ENCODE measurements around the gene SLC13A3. TPM values are rescaled to one million over a fixed set of nuclear protein-coding genes. Genes with fewer than 3 reads are reported as not detected.

The SLC13A3 gene
- total and polyA plus RNA-seq, 2 donors from 2014 or later, result 31.5 to 241 TPM

DNA sequence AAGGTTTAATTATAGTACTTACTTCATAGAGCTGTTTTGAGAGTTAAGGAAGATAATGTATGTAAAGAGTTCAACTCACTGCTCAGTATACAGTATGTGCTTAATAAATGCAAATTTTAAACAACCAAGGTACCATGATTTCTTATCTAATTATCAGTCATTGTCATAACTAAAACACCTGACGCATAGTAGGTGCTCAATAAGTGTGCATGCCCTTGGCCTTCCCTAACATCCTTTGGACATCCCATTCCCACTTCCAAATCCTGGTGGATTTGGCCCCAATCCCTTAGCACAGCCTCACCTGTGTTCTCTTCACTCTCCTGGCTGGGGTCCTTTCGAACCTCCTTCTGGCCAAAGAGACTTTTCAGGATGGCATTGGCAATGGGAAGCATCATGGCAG, 41.1 kb downstream of the SLC13A3 start:
- Histone ChIP-seq H3K9ac (ENCODE audit: low read length in 3 of 3) (no peak overlapping the region), H3K27ac (ENCODE audit: low read depth in 2 of 2, low read length in 2 of 2) (no peak overlapping the region), H3K36me3 (ENCODE audit: control insufficient read depth in 2 of 3, insufficient read depth in 3 of 3, low read length in 3 of 3) (peaks cover 0 to 27% (median 9%) of the 10 kb centered on the region in 3 donors), H3K9me3 (ENCODE audit: control insufficient read depth in 2 of 3, insufficient read depth in 1 of 3, low read length in 3 of 3) (no peaks in the 10 kb centered on the region), H3K27me3 (ENCODE audit: control insufficient read depth, insufficient read depth, low read length) (no peaks in the 10 kb centered on the region), H3K4me1 (ENCODE audit: control insufficient read depth in 2 of 3, insufficient read depth in 2 of 3, low read depth in 1 of 3, low read length in 3 of 3) (peaks cover 0 to 21% (median 0%) of the 10 kb centered on the region in 3 donors), H3K4me3 (ENCODE audit: low read length in 3 of 3) (no peak overlapping the region)
- TF ChIP-seq, protein P1, sequence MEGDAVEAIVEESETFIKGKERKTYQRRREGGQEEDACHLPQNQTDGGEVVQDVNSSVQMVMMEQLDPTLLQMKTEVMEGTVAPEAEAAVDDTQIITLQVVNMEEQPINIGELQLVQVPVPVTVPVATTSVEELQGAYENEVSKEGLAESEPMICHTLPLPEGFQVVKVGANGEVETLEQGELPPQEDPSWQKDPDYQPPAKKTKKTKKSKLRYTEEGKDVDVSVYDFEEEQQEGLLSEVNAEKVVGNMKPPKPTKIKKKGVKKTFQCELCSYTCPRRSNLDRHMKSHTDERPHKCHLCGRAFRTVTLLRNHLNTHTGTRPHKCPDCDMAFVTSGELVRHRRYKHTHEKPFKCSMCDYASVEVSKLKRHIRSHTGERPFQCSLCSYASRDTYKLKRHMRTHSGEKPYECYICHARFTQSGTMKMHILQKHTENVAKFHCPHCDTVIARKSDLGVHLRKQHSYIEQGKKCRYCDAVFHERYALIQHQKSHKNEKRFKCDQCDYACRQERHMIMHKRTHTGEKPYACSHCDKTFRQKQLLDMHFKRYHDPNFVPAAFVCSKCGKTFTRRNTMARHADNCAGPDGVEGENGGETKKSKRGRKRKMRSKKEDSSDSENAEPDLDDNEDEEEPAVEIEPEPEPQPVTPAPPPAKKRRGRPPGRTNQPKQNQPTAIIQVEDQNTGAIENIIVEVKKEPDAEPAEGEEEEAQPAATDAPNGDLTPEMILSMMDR (IDR thresholded peaks at IDR 0.05; ENCODE audit: borderline replicate concordance, extremely low read depth, insufficient read depth), result no peak
- FAIRE-seq, result no peak
- DNase-seq, result no peak
- intact Hi-C loops (cut with DNase I), result no loop called here

DNA sequence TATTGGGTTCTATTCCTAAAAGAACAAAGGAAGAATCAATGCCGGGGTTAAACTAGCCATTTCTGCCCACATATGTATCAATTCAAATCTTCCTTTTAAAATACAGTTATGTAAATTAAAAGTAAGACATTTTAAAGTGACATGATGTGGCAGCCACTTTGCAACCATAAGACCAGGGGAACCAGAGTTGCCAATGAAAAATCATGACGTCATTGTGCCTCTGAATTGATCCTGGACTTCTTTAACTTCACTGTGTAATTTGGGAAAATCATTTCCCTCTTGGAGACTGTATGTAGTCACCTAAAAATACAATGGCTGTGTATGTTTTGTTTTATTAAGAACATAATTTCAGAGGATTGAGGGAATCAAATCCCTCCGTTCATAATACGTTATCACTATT, 42.2 kb downstream of the SLC13A3 start:
- Histone ChIP-seq H3K4me3 (ENCODE audit: low read length in 3 of 3) (no peak overlapping the region), H3K9ac (ENCODE audit: low read length in 3 of 3) (no peak overlapping the region), H3K9me3 (ENCODE audit: control insufficient read depth in 2 of 3, insufficient read depth in 1 of 3, low read length in 3 of 3) (no peaks in the 10 kb centered on the region), H3K4me1 (ENCODE audit: control insufficient read depth in 2 of 3, insufficient read depth in 2 of 3, low read depth in 1 of 3, low read length in 3 of 3) (peaks cover 0 to 21% (median 2%) of the 10 kb centered on the region in 3 donors), H3K36me3 (ENCODE audit: control insufficient read depth in 2 of 3, insufficient read depth in 3 of 3, low read length in 3 of 3) (peaks cover 0 to 27% (median 9%) of the 10 kb centered on the region in 3 donors), H3K27me3 (ENCODE audit: control insufficient read depth, insufficient read depth, low read length) (no peaks in the 10 kb centered on the region), H3K27ac (ENCODE audit: low read depth in 2 of 2, low read length in 2 of 2) (no peak overlapping the region)
- FAIRE-seq (no peak), DNase-seq (no peak)
- intact Hi-C loops (cut with DNase I), result no loop called here
- TF ChIP-seq, protein P1 (IDR thresholded peaks at IDR 0.05; ENCODE audit: borderline replicate concordance, extremely low read depth, insufficient read depth), result no peak

DNA sequence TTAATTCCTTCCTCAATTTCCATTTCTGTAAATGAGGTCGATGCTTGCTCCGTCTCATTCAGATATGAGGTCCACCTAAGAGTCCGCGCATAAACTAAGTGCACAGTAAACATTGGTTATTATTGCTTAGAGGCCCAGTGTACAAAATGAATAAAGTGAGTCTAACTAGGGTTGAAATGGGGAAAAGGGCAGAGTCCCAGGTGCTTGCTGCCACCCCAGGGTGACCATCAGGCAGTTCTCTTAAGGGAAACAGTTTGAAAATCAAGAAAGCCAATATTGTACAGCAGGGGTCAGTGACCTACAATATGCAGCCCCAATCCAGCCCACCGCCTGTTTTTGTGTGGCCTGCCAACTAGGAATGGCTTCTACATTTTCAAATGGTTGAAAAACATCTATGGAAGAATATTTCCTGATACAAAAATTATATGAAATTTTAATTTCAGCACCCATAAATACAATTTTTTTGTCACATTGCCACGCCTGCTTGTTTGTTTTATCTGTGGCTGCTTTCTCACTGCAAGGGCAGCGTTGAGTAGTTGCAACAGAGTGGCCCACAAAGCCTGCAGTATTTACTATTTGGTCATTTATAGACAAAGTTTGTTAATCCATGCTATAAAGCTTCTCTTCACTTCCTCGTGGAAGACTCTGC, 43.3 kb downstream of the SLC13A3 start:
- intact Hi-C loops (cut with DNase I), result no loop called here
- DNase-seq (no peak), FAIRE-seq (no peak)

More for the DNA sequence above, 43.3 kb downstream of the SLC13A3 start:
- Histone ChIP-seq H3K36me3 (ENCODE audit: control insufficient read depth in 2 of 3, insufficient read depth in 3 of 3, low read length in 3 of 3) (peaks cover 0 to 27% (median 9%) of the 10 kb centered on the region in 3 donors), H3K27ac (ENCODE audit: low read depth in 2 of 2, low read length in 2 of 2) (peak overlapping the region; percentile 12 to 45), H3K9me3 (ENCODE audit: control insufficient read depth in 2 of 3, insufficient read depth in 1 of 3, low read length in 3 of 3) (no peaks in the 10 kb centered on the region), H3K27me3 (ENCODE audit: control insufficient read depth, insufficient read depth, low read length) (no peaks in the 10 kb centered on the region), H3K9ac (ENCODE audit: low read length in 3 of 3) (no peak overlapping the region), H3K4me1 (ENCODE audit: control insufficient read depth in 2 of 3, insufficient read depth in 2 of 3, low read depth in 1 of 3, low read length in 3 of 3) (peaks cover 0 to 21% (median 2%) of the 10 kb centered on the region in 3 donors), H3K4me3 (ENCODE audit: low read length in 3 of 3) (no peak overlapping the region)
- TF ChIP-seq, protein P1 (IDR thresholded peaks at IDR 0.05; ENCODE audit: borderline replicate concordance, extremely low read depth, insufficient read depth), result no peak
